DOHH2 (cell line): ENCODE measurements around the gene SEC22A.

Source experiments
- H3F3A ChIP-seq: fragments of 200-600 bp; sonication (generic), shearing (Covaris generic); 2 replicates; pipeline ENCODE4 v1.6.0; 2016; ENCODE audit warnings: antibody characterized with exemption, mild to moderate bottlenecking; ENCODE audit not compliant: control insufficient read depth, insufficient read depth
- H3K27ac ChIP-seq: fragments of 200-600 bp; sonication (generic); 2 replicates; pipeline ENCODE4 v1.5.1; 2014; ENCODE audit warnings: low read depth, mild to moderate bottlenecking, low read length, moderate library complexity
- H3K27me3 ChIP-seq: fragments of 200-600 bp; sonication (generic); 2 replicates; pipeline ENCODE4 v1.6.1; 2014; ENCODE audit warnings: mild to moderate bottlenecking, low read length, mixed read lengths; ENCODE audit not compliant: control insufficient read depth
- H3K36me3 ChIP-seq: fragments of 200-600 bp; sonication (generic); 2 replicates; pipeline ENCODE4 v1.6.1; 2014; ENCODE audit warnings: mild to moderate bottlenecking, low read length, moderate library complexity, mixed read lengths; ENCODE audit not compliant: control insufficient read depth
- H3K4me1 ChIP-seq: fragments of 200-600 bp; sonication (generic); 2 replicates; pipeline ENCODE4 v1.6.1; 2014; ENCODE audit warnings: mild to moderate bottlenecking, low read length, mixed read lengths; ENCODE audit not compliant: control insufficient read depth
- H3K4me2 ChIP-seq: fragments of 200-600 bp; sonication (generic); 2 replicates; pipeline ENCODE4 v1.6.0; 2014; ENCODE audit warnings: mild to moderate bottlenecking, low read length, moderate library complexity
- H3K4me3 ChIP-seq: fragments of 200-600 bp; sonication (generic); 2 replicates; pipeline ENCODE4 v1.5.1; 2014; ENCODE audit warnings: mild to moderate bottlenecking, low read length, mixed read lengths
- H3K79me2 ChIP-seq: fragments of 200-600 bp; sonication (generic); 2 replicates; pipeline ENCODE4 v1.6.1; 2014; ENCODE audit warnings: mild to moderate bottlenecking, low read length, mixed read lengths; ENCODE audit not compliant: control insufficient read depth
- H3K9me2 ChIP-seq: fragments of 200-600 bp; sonication (generic); replicated peaks from 2 replicates; pipeline ENCODE4 v1.6.1; 2014; ENCODE audit warnings: mild to moderate bottlenecking, low read length, mixed read lengths; ENCODE audit not compliant: control insufficient read depth
- H3K9me3 ChIP-seq: fragments of 200-600 bp; sonication (generic); 2 replicates; pipeline ENCODE4 v1.6.1; 2014; ENCODE audit warnings: antibody characterized with exemption, low read length, mixed read lengths; ENCODE audit not compliant: control insufficient read depth, insufficient read depth
- H4K20me1 ChIP-seq: fragments of 200-600 bp; sonication (generic); 2 replicates; pipeline ENCODE4 v1.6.0; 2014; ENCODE audit warnings: low read depth, mild to moderate bottlenecking, antibody characterized with exemption, low read length, moderate library complexity; ENCODE audit not compliant: control insufficient read depth, insufficient read depth
- CTCF ChIP-seq: fragments of 200-600 bp; sonication (generic); IDR thresholded peaks from one replicate; pipeline ENCODE4 v1.5.1; 2014; ENCODE audit warnings: antibody characterized with exemption, mild to moderate bottlenecking, low read depth, low read length; ENCODE audit not compliant: poor library complexity, severe bottlenecking
- EZH2phosphoT487 ChIP-seq: fragments of 200-600 bp; sonication (generic); IDR thresholded peaks from 2 replicates; pipeline ENCODE4 v1.6.1; 2017; ENCODE audit warnings: borderline replicate concordance, mild to moderate bottlenecking, antibody characterized with exemption, low read length, moderate library complexity, mixed read lengths

The SEC22A gene

GRCh38 chr3:123294296-123294938 lies 92.7 kb downstream of the SEC22A start:
- Histone ChIP-seq H3K4me3 (no peak overlapping the region), H3K4me1 (no peaks in the 10 kb centered on the region), H3K4me2 (no peak overlapping the region), H3K79me2 (no peaks in the 10 kb centered on the region), H3K9me3 (no peaks in the 10 kb centered on the region), H3K27ac (no peak overlapping the region), H4K20me1 (no peaks in the 10 kb centered on the region), H3F3A (no peaks in the 10 kb centered on the region), H3K27me3 (no peaks in the 10 kb centered on the region), H3K9me2 (no peaks in the 10 kb centered on the region), H3K36me3 (no peaks in the 10 kb centered on the region)
- no peak for TF ChIP-seq CTCF
- no peak for TF ChIP-seq EZH2phosphoT487

GRCh38 chr3:123295171-123295900 lies 93.6 kb downstream of the SEC22A start:
- H3K9me2 ChIP-seq: no peaks in the 10 kb centered on the region

GRCh38 chr3:123295901-123296250 lies 94.1 kb downstream of the SEC22A start:
- Histone ChIP-seq H3F3A (no peaks in the 10 kb centered on the region), H3K9me3 (no peaks in the 10 kb centered on the region), H3K4me1 (no peaks in the 10 kb centered on the region), H3K27ac (no peak overlapping the region), H3K4me3 (no peak overlapping the region), H3K4me2 (no peak overlapping the region), H3K79me2 (no peaks in the 10 kb centered on the region), H4K20me1 (no peaks in the 10 kb centered on the region), H3K36me3 (no peaks in the 10 kb centered on the region), H3K27me3 (no peaks in the 10 kb centered on the region), H3K9me2 (no peaks in the 10 kb centered on the region)
- TF ChIP-seq CTCF: no peak

More at GRCh38 chr3:123295171-123295900, 93.6 kb downstream of the SEC22A start:
- no peak overlapping the region for H3K4me2 ChIP-seq
- no peak overlapping the region for H3K27ac ChIP-seq
- H3F3A ChIP-seq: no peaks in the 10 kb centered on the region
- H3K27me3 ChIP-seq: no peaks in the 10 kb centered on the region
- H3K9me3 ChIP-seq: no peaks in the 10 kb centered on the region
- no peaks in the 10 kb centered on the region for H3K36me3 ChIP-seq
- no peaks in the 10 kb centered on the region for H4K20me1 ChIP-seq
- H3K4me1 ChIP-seq: no peaks in the 10 kb centered on the region
- H3K4me3 ChIP-seq: no peak overlapping the region
- TF ChIP-seq EZH2phosphoT487: no peak
- TF ChIP-seq CTCF: no peak
- H3K79me2 ChIP-seq: no peaks in the 10 kb centered on the region
